ENCODE measurements around the gene ZCRB1.

ZCRB1 gene

GRCh38 chr12:42326541-42327226, 790 bp upstream of the ZCRB1 start:
- no peak for DNase-seq

DNA sequence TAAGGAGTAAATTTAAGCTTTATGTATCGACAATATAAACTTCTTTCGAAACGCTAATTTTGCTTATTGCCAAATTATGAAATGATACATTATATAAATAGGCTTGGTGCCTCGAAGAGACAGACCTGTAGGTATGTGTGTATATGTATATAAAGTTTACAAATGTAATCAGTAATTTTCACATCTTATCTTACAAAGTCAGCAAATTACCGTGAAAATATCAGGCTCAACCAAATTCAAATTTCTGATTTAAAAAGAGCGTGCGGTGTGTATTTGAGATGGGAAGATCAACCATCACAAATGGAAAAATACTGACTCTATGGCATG, 605 bp downstream of the ZCRB1 start:
- no peak for DNase-seq

DNA sequence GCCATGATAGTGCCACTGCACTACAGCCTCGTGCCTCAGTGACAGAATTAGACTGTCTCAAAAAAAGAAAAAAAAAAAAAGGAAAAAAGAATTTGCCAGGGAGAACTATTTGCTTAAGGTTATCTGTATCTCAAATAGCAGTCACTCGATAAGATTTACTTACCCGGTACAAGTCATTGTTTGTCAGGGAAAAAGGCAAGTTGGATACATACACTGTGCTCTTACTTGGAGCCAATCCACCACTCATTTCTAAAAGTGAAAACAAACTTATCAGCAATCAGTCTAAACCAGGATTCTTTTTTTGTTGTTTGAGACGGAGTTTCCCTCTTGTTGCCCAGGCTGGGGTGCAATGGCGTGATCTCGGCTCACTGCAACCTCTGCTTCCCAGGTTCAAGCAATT, 2.0 kb downstream of the ZCRB1 start:
- no peak for DNase-seq

- DNase-seq: no peak
Observed at GRCh38 chr12:42322567-42322966, 3.3 kb downstream of the ZCRB1 start.

GRCh38 chr12:42320796-42321195, 5.1 kb downstream of the ZCRB1 start:
- DNase-seq: no peak

GRCh38 chr12:42315108-42315507, 10.8 kb downstream of the ZCRB1 start:
- DNase-seq: no peak

DNA sequence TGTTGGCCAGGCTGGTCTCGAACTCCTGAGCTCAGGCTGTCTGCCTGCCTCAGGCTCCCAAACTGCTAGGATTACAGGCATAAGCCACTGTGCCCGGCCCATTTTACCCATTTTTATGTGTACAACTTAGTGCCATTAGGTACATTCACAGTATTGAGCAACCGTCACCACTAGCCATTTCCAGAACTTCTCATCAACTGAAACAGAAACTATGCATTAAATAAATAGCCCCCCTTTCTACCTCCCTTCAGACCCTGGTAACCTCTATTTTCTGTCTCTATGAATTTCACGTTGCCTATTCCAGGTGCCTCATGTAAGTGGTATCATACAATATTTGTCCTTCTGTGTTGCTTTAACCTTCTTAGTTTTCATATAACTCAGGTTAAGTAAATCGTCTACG, 15.9 kb downstream of the ZCRB1 start:
- no peak for DNase-seq

DNA sequence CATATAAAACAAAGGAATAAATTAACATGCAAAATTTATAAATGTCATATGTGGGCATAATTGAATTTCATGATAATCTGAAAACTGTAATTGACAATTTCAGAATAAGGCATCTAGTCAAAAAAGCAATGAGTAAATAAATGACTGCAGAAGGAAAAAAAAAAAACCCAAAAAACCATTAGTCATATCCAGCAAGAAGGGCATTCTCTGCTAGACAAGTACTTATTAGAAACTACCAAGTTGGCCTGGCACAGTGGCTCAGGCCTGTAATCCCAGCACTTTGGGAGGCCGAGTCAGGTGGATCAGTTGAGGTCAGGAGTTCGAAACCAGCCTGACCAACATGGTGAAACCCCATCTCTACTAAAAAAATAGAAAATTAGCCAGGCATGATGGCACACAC, 17.5 kb downstream of the ZCRB1 start:
- DNase-seq: no peak

DNA sequence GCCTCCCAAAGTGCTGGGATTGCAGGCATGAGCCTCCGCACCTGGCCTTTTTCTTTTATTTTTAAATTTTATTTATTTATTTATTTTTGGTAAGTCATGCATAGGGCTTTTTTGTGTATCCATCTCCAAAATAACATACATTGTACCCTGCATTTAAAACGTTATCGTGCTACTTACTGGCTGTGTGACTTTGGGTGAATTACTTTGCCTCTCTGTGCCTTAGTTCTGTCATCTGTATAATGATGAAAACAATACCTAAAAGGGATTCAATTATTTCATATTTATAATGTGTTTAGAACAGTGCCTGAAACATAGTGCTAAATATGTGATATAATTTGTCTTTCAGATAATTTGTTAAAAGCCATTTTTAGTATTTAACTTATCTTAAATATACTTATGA, 19.6 kb downstream of the ZCRB1 start:
- DNase-seq: no peak

GRCh38 chr12:42299392-42300308, 26.2 kb downstream of the ZCRB1 start:
- no peak for DNase-seq

DNA sequence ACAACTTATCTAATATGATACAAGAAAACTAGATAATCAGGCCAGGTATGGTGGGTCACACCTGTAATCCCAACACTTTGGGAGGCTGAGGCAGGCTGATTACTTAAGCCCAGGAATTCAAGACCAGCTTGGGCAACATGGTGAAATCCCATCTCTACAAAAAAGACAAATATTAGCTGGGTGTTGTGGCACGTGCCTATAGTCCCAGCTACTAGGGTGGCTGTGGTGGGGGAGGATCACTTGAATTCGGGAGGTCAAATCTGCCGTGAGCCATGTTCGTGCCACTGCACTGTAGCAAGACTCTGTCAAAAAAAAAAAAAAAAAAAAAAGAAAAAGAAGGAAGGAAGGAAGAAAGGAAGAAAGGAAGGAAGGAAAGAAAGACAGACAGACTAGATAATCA, 27.0 kb downstream of the ZCRB1 start:
- DNase-seq: no peak

DNA sequence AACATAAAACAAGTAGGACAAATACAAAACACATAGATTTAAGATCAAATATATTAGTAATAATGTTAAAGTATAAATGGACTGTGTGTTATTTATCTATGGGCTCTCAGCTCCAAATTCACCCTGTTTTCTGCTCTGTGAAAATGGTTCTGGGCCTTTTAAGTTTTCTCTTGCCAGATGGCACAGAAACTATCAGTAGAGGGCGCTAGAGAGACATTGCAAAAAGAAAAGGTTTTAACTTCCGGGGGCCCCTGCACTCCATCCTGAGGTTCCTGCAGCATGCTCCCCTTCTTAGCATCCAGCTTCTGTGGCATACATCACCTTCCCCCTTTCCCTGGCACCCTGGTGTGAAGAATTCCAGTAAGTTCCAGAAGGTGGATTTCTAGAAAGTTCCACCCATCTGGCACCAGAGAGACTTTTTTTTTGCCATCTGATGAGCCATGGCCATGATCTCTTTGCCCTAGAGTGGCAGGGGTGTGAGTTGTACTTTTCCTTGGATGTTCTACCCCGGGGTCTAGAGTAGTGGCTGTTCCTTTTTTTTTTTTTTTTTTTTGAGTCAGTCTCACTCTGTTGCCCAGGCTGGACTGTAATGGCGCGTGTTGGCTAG, 29.3 kb downstream of the ZCRB1 start:
- no peak for DNase-seq

GRCh38 chr12:42291680-42292079, 34.2 kb downstream of the ZCRB1 start:
- DNase-seq: no peak

- DNase-seq: no peak
Observed at GRCh38 chr12:42288544-42288943, 37.4 kb downstream of the ZCRB1 start.

GRCh38 chr12:42286741-42287140, 39.2 kb downstream of the ZCRB1 start:
- no peak for DNase-seq

DNA sequence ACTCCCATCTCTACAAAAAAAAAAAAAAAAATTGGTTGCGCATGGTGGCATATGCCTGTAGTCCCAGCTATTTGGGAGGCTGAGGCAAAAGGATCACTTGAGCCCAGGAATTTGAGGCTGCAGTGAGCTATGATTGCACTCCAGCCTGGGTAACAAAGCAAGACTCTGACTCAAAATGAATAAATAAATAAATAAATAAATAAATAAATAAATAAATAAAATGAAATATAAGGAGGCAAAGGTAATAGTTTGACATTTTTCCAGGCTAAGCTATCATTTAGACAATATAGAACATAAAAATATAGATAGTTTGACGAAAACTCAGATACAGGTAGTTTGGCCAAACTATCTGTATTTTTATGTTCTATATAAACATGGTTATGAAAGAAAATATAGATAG, 40.5 kb downstream of the ZCRB1 start:
- no peak for DNase-seq

GRCh38 chr12:42284876-42285275, 41.0 kb downstream of the ZCRB1 start:
- no peak for DNase-seq

DNA sequence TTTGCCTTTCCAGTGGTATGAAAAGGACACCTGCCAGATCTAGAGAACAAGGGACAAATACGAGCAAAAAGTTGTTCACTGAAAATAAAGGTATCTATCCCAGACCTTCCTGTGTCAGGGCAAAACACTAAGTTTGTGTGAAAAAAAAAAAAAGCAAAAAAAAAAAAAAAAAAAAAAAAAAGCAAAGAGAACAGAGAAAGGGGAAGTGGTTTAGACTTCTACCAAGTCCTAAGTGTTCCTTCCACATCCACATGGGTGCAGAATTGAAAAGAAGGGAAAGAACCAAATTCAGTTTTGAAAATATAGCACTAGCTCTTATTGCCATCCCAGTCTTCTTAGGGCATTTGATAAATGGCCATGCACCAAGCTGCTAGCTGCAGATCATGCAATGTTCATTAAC, 41.7 kb downstream of the ZCRB1 start:
- DNase-seq: no peak

- no peak for DNase-seq
Observed at GRCh38 chr12:42283739-42284138, 42.2 kb downstream of the ZCRB1 start.

GRCh38 chr12:42282294-42282693, 43.6 kb downstream of the ZCRB1 start:
- DNase-seq: no peak

DNA sequence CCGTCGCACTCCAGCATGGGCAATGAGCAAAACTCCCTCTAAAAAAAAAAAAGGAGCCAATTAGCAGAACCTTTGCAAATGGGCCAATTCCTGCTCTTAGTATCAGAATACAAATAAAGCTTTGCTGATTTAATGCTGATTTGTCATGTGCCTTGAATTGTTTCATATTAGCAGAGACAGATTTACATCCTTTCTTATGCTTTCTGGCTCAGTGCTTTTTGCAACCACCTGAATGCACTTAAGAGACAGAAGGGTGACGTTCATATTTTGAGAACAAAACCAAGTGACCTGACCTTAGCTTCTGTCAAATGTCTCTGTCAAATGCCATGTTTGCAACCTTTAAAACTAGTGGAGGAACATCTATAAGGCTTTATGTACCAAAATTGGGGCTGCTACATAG, 44.0 kb downstream of the ZCRB1 start:
- no peak for DNase-seq

GRCh38 chr12:42281278-42281677, 44.6 kb downstream of the ZCRB1 start:
- DNase-seq: no peak

DNA sequence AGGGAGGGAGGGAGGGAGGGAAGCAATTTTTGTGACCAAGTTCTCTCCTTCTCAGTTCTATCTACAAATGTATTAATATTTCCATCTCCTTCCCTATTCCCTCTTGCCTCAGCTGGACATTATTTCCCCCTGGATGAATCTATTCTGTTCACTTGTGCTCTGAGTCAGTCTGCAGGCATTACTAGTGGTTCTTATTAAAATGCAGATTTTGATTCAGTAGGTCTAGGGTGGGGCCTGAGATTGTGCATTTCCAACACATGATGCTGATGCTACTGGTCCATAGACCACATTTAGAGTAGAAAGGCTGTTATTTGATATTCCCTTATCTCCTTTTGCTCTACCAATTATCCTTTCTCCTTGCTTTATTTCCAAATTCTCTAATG, 47.8 kb downstream of the ZCRB1 start:
- DNase-seq: no peak

GRCh38 chr12:42277396-42278127, 48.3 kb downstream of the ZCRB1 start:
- DNase-seq: no peak
